ENCODE data around the gene CLEC3B.

DNA sequence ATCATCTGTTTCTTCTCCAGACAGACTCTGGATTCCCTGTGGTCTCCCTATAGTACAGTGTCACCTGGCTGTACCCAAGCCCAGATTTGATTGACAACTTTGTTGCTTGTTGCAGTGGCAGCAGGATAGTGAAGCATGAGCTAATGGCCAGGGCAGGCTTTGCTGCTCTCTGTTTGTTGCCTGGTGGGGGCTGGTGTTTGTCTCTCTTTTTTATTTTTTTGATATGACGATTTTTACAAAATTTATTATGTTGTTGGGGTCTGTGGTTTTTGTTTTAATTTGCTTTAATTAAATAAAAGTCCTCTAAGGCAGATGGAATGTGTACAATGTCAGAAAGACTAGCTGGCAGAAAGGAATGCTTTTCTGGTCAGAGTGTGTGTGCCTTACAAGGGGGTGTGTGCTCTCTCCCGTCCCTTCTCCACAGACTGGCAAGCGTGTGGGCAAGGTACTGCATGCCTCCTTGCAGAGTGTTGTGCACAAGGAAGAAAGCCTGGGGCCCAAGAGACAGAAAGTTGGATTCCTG is 15.2 kb upstream of the CLEC3B start:
- TF ChIP-seq, protein P1, sequence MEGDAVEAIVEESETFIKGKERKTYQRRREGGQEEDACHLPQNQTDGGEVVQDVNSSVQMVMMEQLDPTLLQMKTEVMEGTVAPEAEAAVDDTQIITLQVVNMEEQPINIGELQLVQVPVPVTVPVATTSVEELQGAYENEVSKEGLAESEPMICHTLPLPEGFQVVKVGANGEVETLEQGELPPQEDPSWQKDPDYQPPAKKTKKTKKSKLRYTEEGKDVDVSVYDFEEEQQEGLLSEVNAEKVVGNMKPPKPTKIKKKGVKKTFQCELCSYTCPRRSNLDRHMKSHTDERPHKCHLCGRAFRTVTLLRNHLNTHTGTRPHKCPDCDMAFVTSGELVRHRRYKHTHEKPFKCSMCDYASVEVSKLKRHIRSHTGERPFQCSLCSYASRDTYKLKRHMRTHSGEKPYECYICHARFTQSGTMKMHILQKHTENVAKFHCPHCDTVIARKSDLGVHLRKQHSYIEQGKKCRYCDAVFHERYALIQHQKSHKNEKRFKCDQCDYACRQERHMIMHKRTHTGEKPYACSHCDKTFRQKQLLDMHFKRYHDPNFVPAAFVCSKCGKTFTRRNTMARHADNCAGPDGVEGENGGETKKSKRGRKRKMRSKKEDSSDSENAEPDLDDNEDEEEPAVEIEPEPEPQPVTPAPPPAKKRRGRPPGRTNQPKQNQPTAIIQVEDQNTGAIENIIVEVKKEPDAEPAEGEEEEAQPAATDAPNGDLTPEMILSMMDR (IDR thresholded peaks at IDR 0.05; ENCODE audit: insufficient read depth, low read length, poor library complexity, severe bottlenecking), result no peak
- TF ChIP-seq EZH2phosphoT487 (conservative IDR thresholded peaks at IDR 0.05; ENCODE audit: low read length), result no peak

Data from SU-DHL-6 (cell line).